Amygdala (tissue), 56 donors: Measurements from ENCODE around the gene CAPN7.

Experiments
- DNase-seq, 56 donors: peaks; one replicate each; lab custom pipeline; 2025; lab: John Stamatoyannopoulos, UW

Gene CAPN7

DNA sequence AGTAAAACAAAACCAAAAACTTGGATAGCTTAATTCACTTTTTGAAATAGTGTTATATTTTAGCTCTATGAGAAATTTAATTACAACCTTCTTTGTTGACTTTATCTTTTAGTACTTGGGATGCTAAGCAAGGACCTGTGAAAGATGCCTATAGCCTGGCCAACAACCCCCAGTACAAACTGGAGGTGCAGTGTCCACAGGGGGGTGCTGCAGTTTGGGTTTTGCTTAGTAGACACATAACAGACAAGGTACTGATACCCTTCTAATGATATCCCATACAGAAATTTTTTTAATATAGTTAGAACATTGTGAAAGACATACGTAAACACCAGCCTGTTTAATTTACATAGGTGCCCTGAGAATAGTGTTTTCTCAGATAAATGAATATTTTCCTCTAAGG is 35.3 kb downstream of the CAPN7 start:
- peak in 4 of 56 donors; percentile 3 to 29 (median 20) for DNase-seq

DNA sequence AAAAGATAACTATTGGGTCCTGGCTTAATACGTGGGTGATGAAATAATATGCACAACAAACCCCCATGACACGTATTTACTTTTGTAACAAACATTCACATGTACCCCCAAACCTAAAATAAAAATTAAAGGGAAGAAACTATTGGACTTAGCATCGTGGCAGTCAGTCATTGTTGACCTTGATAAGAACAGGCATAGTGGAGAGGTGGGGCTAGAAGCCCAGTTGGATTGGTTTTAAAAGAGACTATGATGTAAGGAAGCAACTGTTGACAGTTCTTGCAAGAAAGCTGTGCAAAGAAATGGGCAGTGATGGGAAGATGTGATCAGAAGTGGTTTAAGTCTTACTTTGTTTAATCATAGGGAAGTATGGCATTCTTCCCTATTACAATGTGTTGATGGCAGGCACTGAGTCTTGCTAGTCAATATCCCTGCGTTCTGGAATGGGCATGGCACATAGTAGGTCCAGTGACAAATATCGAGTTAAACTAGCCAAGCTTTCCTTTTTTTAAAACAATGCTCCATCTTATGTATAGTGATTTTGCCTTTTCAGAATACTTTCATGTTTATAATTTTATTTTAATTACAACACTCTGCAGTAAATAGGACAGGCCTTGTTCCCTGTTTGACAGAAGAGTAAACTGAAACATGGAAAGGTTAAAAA is 37.9 kb downstream of the CAPN7 start:
- DNase-seq, result no peak

DNA sequence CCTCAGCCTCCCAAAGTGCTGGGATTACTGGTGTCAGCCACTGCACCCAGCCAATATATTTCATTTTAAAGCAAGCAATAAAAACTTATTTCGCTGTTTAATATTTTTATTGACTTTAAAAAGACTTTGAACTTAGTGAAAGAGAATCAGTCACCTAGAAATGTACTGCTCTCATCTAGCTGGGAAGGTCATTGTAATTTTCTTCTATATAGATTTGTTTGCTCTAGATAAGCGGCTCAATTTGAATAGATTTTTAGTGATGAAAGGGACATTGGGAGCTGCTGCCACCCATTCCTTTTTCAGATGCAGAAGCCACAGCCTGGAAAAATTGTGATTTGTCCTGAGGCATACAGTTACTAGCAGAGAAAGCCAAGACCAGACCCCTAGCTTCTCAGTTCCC is 40.1 kb downstream of the CAPN7 start:
- DNase-seq, result no peak

DNA sequence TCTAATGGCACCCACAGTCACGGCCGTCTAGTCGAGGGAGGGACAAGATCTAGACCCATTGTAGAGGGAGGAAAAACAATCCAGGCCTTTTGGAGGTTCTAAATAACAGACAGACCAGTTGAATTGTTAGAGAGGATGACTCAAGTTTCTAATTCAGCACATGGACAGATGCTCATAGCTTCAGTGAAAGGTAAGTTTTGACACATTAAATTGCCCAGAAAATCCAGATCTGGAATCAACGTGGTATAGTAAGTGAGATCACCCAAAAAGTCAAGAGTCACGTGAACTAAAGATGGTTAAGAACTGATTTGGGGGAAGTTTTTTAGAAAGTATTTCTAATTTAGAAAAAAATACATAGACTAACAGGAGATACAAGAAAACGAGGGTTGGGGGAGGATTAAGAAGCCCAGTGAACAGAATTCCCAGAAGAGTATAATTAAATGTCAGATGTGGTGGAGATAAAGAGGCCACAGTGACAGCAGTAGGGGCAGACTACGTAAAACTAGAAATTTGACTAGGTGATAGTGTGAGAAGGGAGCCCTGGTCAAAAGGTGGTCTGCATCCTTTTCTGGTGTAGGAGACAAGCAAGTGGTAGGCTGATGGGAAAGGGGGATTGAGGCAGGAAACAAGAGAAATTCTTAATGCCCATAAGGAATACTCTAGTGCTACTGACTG is 47.1 kb downstream of the CAPN7 start:
- no peak for DNase-seq

DNA sequence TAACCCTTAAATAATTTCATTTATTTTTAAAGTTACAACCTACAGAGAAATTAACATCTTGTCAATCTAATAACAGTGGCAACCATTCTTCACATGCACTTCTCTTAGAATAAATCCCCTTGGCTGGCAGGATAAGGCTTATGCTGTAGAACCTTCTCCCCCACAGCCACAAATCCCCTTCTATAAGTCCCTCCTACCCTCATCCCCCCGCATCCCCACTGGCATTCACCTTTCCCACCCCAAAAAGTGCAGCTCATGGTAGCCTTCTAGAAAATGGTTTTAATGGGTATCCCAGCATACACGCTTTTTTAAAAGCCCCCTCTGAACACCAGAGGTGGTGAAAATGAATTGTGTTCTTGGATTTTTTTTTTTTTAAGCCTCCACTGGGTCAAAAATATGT is 49.2 kb downstream of the CAPN7 start:
- DNase-seq, result no peak

DNA sequence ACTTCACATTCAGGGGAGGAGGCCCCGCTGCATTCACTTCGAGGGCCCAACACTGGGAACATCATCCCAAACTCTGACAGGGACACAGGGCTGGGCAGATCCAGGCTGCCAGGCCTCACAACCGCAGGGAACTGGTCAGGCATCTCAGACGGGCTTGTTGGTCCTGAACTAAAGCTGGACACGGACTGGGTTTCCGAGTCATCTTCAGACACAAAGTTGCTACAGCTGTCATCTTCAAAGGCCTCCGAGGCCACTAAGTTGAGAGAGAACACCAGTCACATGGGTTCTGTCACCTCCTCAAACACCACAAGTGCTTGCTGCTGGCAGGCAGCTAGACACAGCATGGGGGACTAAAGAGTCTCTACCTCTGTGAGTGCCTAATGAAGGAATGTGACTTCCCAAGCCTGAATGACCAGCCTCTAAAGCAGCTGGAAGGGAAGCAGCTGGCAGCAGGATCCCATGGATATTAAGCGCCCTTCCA is 50.9 kb downstream of the CAPN7 start:
- no peak for DNase-seq

DNA sequence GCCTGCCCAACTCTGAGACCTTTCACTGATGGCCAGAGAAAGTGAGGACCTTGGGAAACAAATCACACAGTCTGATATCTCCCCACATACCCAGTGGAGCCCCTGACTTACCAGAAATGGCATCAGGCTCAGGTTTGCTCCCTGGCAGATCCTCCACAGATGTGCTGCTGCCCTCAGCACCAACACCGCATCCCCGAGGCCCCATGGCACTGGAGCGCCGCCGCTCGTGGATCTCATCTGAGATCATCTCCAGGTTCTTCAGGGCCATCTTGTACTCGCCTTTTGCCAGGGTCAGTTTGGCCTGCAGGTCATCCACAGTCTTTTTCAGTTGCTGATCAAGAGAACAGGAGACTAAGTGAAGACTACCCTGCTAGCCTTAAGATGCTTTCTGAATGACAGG is 52.7 kb downstream of the CAPN7 start:
- no peak for DNase-seq

DNA sequence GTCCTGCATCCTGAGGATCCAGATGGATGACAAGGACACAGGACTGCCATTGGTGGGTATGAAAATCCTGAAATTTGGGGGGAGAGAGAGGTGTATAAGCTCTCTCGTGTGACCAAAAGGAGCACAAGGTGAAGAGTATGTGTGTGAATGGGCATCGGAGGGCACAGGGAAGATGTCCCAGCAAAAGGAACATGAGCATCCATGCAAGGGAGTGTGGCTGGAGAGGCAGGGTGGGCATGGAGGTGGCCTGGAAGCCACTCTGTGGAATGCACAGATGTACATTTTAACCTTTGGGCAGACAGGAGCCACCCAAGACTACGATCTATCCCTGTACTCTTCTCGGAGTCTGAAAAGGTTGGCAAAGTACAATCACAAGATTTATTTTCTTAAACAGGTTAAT is 54.5 kb downstream of the CAPN7 start:
- DNase-seq, result no peak

DNA sequence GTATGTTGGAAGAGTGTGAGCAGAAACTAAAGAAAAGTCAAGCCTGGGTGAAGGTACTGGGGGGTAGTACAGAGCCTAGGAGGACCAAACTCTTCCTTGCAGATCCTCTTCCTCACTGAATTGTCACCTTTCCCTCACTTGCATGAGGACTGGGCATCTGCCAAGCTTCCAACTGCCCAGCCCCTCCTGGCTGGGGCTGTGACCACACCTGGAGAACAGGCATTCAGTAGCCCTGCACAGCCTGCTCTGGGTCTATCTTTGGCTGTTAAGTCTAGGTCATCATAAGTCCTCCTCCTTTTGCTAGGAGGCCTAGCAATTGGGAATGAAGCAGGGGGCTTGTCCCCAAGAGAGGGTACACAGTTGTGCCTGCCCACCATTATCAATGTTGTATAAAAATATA is 55.2 kb downstream of the CAPN7 start:
- DNase-seq, result no peak

DNA sequence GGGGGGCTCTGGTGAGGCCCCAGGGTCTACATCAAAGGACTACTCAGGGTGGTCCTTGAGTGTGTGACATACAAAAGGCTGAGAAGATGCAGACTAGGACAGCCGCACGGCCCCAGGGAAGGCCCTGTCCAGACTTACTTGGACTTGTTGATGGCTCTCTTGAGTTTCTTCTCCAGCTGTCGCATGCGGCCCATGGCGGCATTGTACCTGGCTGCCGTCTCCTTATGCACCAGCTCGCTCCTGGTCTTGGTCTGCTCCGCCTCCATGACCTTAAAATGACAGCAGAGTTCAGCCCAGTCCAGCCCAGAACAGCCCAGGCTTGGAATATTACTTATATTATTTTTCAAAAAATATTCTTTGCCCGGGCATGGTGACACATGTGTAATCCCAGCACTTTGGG is 56.0 kb downstream of the CAPN7 start:
- DNase-seq, result no peak

DNA sequence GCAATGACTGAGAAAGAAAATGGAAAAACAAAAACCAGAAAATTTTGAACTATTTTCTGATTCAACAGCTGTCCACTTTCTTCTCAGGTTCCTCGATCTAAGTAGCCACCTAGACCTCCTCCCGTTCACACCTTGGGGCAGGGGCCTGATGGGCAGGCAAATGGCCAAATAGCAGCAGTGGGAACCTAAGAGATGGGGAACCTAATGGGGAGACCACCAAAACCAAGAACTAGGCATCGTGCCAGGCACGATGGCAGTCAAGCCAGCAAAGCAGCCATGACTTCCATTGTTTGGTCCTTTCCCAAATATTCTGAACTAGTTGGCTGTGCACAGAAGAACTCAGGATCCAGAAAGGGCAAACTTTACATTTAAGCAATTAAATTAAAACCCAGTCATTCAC is 57.1 kb downstream of the CAPN7 start:
- DNase-seq, result no peak

DNA sequence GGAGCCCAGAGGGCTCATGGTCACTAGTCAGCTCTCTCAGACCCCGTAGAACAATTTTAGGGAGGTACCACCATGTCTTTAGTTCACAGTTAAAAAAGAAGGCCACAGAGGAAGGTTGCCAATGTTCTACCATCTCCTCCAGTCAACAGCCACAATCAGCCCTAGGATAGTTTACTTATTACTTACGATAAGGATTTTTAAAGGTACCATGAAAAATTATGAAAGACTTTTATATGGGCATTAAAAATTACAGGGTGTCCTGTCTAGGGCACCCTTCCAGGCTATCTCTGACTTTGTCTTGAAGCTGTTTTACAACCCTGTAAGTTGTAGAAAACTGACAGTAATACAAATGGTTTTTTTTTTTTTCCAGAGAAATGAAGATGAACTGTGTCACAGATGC is 57.9 kb downstream of the CAPN7 start:
- no peak for DNase-seq

DNA sequence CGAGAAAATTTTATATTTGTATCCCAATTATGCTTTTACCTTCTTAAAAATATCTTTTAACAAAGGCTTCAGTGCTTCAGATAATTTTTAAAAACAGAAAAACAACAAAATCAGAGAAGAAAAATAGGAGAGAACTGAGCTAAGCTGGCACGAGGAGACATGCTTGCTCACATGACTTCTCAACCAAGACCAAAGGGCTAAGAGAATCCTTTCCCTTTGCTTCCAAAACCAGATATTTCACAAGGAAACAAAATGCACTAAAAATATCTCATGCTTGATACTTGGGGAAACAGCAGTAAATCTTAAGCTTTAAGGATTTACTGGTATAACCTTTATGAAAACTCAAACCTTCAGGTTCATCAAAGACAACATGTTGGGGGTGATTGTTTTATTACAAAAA is 58.4 kb downstream of the CAPN7 start:
- no peak for DNase-seq

DNA sequence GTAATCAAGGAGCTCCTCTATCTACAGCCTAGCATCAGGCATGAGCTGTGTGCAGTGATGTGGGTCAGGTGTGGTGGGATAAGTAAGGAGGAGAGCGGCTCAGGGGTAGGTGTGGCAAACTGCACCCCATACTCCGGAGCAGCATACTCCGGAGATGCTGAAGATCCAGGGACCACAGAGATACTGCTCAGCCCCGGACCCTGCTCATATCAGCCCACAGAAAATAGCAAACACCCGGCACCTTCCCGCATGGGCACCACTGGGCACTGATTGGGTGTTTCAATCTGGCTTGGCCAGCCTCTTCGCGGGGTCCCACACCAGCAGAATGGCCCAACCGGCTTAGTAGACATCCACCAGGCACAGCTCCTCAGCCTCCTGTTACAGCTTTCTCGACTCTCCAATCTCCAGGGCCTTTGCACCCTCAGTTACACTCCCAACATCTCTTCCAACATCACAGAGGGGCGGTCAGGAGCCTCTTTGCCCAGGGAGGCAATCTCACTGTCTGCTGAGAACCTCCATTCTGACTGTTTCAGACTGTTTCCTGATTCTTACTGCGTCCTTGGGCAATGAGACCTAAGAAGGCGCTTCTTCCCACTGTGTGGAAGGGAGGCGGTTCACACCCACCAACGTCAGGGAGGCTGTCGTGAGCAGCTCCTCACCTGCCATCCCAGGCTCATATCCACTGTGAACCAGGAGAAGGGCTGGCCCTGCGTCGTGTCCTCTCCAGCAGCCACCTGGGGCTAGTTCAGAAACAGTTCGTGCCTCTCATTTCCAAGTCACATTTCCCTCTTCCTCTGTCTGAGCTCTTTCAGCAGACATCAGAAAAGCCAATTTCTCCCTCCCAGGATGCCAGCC is 59.8 kb downstream of the CAPN7 start:
- DNase-seq, result no peak

DNA sequence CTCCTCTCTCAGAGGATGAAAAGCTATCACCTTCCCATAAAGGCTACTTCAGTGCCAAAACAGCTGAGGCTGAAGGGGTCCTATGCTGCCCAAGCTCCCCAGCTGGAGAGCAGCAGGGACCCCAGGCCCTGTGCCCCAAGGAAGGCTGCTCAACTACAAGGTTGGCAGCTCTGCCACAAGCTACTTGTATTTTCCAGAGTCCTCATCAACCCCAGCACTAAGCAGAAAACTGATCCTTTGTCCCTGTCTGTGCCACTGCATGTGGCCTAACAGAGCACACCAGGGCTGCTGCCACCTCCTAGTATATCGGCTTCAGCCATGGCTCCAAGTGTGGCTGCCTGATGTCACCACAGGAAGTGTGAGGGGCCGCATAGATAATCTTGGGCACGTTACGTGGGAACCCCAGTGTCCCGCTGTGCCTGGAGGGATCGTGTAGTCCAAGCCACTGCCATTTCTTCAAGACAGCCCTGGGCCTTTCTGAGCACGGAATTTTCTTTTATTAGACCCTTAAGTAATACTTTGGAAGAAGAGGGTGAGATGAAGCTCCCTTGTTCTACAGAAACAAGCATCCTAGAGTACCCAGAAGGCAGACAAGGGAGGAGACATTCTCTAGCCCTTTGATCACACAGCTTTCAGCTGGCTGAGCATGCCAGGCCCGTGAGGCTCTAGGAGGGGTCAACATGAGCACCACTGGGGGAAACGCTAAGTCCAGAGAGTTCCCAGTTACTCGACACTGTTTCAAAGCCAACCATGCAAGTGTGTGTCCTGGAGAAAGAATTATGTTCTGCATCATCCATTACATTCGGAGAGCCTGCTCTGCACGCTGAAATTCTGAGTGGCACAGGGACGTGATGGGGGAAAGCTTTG is 60.7 kb downstream of the CAPN7 start:
- no peak for DNase-seq

DNA sequence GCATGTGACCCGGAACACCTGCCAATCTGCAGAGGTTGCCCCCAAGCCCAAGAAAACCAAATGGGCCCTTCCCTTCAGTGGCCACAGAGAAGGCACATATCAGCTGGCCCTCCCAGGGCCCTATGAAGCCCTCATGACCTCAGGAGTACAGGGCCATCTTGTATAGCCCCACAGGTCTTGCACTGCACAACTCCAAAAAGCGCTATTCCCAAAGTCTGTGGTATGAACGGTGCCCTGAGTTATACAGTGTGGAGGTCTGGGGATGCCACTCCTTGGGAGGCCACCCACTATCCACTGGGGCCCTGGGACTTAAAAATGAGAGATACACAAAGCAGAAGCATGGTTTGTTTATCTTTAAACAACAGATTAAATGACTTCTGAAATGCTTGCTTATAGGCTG is 61.5 kb downstream of the CAPN7 start:
- no peak for DNase-seq

DNA sequence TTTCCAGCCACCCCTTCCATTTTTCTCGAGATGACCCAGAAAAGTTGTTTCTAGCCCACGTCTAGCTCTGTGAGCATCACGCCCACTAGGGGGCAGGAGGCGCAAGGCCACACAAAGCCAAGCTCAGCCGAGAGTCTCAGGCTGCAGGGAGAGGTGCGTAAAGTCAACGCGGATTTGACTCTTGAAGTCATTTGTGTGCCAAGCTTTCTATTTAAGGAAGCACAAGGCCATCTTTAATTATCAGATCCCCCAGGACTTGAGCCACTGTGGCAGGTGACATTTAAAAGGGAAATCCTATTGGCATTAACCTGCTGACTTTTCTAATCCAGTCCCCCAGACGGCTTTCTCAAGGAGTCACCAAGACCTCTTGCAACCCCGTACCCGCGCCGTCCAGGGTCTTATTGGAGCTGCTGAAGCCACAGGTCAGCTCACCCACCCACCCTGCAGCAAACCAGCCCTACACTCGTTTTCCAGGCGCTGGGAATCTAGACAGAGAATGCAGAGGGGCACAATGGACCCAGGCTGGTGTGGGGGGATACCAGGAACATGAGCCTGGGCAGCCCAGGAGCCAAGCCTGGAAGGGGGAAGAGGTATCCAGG is 62.1 kb downstream of the CAPN7 start:
- peak in 52 of 56 donors; percentile 10 to 90 (median 63) for DNase-seq

DNA sequence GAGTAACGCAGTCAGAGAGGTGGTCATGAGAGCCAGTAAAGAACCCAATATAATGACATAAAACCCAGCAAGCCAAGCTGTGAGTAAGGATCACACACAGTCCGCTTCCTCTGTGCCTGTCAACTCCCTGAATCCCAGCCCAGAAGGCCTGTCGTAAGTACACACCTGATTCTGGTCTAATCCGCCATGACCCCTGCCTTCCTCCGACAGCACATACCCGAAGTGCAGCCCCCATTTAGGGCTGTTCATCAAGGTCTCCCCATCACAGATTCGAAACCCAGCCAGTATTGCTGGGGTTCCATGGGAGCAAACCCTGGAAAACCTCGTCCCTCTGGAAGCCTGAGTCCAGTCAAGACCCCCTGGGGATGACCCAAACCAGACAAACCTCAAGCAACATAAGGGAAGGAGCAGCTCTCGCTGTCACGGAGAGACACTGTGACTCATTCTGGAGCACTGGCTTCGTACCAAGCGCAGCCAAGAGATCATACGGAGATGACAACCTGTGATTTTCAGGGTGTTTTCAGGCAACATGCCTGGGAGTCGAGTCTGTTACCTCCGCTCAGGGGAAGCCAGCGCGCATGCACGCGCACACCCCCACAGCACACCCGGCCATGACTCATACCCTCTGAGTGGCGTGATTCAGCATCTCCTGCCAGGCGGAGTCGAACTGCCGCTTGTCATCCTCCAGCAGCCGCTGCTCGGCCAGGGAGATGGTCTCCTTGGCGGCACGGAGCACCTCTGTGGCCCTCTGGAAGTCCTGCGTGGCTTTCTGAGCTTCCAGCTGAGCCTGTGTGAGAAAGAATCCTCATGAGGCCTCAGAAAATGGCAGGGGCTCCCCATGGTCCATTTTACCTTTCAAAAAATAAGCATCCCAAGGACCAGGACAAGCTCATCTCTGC is 63.3 kb downstream of the CAPN7 start:
- peak in 54 of 56 donors; percentile 28 to 91 (median 78) for DNase-seq

DNA sequence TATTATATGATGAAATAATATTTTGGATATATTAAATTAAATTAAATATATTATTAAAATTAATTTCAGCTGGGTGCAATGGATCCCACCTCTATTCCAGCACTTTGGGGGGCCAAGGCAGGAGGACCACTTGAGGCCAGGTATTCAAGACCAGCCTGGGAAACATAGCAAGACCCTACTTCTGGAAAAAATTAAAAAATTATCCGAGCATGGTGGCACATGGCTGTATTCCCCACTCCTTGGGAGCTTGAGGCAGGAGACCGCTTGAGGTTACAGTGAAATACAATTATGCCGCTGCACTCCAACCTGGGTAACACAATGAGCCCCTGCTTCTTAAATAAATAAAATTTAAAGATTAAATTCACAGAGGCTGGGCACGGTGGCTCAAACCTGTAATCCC is 65.0 kb downstream of the CAPN7 start:
- DNase-seq, result no peak
